ENCODE data around the gene SLC25A21.

DNA sequence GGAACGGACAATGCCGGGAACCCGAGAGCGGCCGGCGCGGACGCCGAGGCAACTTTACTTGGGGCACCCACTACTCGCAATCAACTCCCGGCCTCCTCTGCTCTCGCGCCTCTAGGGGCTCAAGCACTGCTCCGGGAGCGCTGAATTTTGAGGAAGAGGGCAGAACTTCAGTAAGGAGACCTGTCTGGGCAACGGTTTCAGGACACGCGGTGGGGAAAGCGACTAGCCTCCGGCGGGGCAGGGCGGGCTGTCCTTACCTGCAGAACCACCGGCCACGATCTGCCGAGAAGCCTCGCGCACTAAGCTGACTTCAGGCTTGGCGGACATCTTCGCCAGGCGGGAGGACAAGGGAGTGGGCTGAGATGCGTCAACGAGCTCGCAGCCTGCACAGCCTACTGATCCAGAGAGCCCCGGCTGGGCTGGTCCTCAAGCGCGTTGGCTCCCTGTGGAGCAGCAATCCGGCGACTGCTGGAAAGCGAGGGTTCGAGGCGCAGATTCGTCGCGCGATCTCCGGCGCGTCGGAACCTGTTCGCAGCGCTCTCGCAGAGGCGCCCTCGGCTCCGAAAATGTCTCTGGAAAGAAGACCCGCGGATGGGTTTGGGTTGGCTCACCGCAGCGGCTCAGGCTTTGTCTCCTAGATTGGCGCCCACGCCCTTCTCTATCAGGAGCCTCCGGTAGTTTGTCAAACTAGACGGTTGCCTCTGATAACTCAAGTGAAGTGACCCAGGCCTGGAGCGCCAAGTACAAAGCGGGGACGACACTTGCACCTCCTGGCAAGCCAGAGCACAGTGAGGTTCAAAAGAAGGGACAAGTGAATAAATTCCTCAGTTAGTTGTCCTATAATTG is at the start of gene SLC25A21:
- TF ChIP-seq CSRNP3 (CRISPR knock-in tag; IDR thresholded peaks at IDR 0.05) (no peak), ZNF70 (CRISPR knock-in tag; IDR thresholded peaks at IDR 0.05) (no peak), RARB (CRISPR knock-in tag; IDR thresholded peaks at IDR 0.05) (no peak), ZFP30 (CRISPR knock-in tag; IDR thresholded peaks at IDR 0.05) (no peak), ZNF8 (CRISPR knock-in tag; IDR thresholded peaks at IDR 0.05) (no peak), CSDC2 (CRISPR knock-in tag; IDR thresholded peaks at IDR 0.05) (no peak), ZFP3 (CRISPR knock-in tag; IDR thresholded peaks at IDR 0.05) (no peak)
- TF ChIP-seq, protein P1, sequence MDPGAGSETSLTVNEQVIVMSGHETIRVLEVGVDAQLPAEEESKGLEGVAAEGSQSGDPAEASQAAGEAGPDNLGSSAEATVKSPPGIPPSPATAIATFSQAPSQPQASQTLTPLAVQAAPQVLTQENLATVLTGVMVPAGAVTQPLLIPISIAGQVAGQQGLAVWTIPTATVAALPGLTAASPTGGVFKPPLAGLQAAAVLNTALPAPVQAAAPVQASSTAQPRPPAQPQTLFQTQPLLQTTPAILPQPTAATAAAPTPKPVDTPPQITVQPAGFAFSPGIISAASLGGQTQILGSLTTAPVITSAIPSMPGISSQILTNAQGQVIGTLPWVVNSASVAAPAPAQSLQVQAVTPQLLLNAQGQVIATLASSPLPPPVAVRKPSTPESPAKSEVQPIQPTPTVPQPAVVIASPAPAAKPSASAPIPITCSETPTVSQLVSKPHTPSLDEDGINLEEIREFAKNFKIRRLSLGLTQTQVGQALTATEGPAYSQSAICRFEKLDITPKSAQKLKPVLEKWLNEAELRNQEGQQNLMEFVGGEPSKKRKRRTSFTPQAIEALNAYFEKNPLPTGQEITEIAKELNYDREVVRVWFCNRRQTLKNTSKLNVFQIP (CRISPR knock-in tag; IDR thresholded peaks at IDR 0.05; ENCODE audit: borderline replicate concordance, low read depth): no peak
